ENCODE data around the gene USP10.

The USP10 gene

GRCh38 chr16:84661418-84662060 is 38.3 kb upstream of the USP10 start:
- no peaks in the 10 kb centered on the region for H3K79me2 ChIP-seq (ENCODE audit: control insufficient read depth, insufficient read depth, low read length, unreplicated experiment)
- H3K27me3 ChIP-seq (ENCODE audit: insufficient read depth, low read length) = no peaks in the 10 kb centered on the region
- no peak overlapping the region for H2AFZ ChIP-seq (ENCODE audit: low read length, unreplicated experiment)
- peaks cover 3% of the 10 kb centered on the region for H3K4me1 ChIP-seq (ENCODE audit: control insufficient read depth, insufficient read depth, low read length, unreplicated experiment)
- no peak overlapping the region for H3K4me3 ChIP-seq (ENCODE audit: low read depth, low read length)
- peaks cover 9% of the 10 kb centered on the region; the same call in 1 of the 2 replicates for H3K36me3 ChIP-seq (ENCODE audit: insufficient read depth, low read length)
- no peak overlapping the region for H3K27ac ChIP-seq (ENCODE audit: low read depth, low read length)

DNA sequence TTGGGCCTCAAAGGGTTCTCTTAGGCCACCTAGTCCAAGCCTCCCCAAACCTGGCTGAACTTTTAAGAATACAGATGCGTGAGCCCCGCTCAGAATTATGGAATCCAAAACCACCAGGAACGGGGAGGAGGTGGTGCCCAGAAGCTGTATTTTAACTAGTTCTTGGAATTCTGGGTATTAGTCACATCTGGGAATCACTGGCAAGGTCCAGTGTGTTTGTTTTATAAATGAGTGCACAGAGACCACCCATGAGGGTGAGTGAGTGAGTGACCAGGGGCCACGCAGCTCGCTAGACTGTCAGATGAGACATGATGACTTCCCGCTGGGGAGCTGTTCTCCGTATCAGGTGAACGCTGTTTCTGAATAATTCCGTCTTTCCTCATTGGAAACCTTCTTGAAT is 37.3 kb upstream of the USP10 start:
- H3K36me3 ChIP-seq (ENCODE audit: insufficient read depth, low read length) = peaks cover 7% of the 10 kb centered on the region; the same call in 1 of the 2 replicates

DNA sequence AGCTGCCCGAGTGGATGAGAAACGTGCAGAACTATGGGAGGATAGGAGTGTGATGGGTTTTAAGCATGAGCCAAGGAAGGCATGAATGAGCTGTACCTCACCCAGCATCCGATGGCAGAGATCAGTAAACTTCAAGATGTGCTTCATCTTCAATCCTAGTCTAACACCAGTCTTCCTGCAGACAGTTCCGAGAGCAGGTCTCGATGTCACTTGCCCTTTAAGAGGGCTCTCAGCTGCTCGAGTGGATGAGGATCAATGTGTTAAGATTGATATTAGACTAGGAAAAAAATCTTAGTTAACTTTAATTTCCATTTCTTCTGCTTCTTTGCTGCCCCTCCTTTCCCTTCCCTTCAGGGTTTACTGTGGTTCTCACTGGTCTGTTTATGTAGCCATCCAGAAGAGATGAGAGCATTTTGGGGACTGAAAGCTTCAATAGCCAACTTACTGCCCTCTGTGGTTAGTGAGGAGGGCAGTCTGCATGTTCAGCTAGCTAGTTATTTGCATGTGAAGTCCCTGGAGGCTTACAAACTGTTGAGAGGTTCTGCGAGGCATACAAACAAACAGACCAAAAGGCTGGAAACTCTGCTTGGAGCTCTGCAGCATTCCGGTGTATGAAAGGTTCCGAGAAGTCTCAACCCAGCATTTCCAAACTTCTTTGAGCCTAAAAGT is 36.2 kb upstream of the USP10 start:
- H3K27me3 ChIP-seq (ENCODE audit: insufficient read depth, low read length) = no peaks in the 10 kb centered on the region
- H3K79me2 ChIP-seq (ENCODE audit: control insufficient read depth, insufficient read depth, low read length, unreplicated experiment) = no peaks in the 10 kb centered on the region
- H3K36me3 ChIP-seq (ENCODE audit: insufficient read depth, low read length) = peaks cover 5% of the 10 kb centered on the region; the same call in 1 of the 2 replicates
- H3K4me3 ChIP-seq (ENCODE audit: low read depth, low read length) = no peak overlapping the region
- peaks cover 3% of the 10 kb centered on the region for H3K4me1 ChIP-seq (ENCODE audit: control insufficient read depth, insufficient read depth, low read length, unreplicated experiment)
- H3K27ac ChIP-seq (ENCODE audit: low read depth, low read length) = no peak overlapping the region
- no peak overlapping the region for H2AFZ ChIP-seq (ENCODE audit: low read length, unreplicated experiment)

More for the DNA sequence above, 37.3 kb upstream of the USP10 start:
- peaks cover 3% of the 10 kb centered on the region for H3K4me1 ChIP-seq (ENCODE audit: control insufficient read depth, insufficient read depth, low read length, unreplicated experiment)
- no peak overlapping the region for H2AFZ ChIP-seq (ENCODE audit: low read length, unreplicated experiment)
- no peaks in the 10 kb centered on the region for H3K27me3 ChIP-seq (ENCODE audit: insufficient read depth, low read length)
- H3K27ac ChIP-seq (ENCODE audit: low read depth, low read length) = no peak overlapping the region
- no peak overlapping the region for H3K4me3 ChIP-seq (ENCODE audit: low read depth, low read length)
- H3K79me2 ChIP-seq (ENCODE audit: control insufficient read depth, insufficient read depth, low read length, unreplicated experiment) = no peaks in the 10 kb centered on the region

DNA sequence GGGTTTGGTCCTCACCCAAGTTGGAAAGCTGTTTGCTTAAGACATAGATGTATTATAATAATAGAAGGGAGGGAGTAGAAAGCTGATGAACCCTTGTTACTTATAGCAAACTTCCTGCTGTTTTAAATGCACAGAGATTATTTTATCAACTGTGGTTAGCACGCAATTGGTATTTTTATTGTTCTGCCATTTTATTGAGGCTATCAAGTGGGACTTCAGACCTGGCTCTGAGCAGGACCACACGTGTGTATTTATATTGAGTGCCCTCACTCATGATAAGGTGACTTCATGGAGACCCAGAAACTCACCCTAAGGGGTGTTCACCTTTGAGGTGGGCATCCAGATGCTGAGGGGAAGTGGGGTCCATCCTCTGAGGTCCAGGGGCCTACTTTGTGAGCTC is 34.4 kb upstream of the USP10 start:
- H3K79me2 ChIP-seq (ENCODE audit: control insufficient read depth, insufficient read depth, low read length, unreplicated experiment) = no peaks in the 10 kb centered on the region
- no peak overlapping the region for H2AFZ ChIP-seq (ENCODE audit: low read length, unreplicated experiment)
- peaks cover 5% of the 10 kb centered on the region; the same call in 1 of the 2 replicates for H3K36me3 ChIP-seq (ENCODE audit: insufficient read depth, low read length)
- H3K27me3 ChIP-seq (ENCODE audit: insufficient read depth, low read length) = no peaks in the 10 kb centered on the region
- H3K27ac ChIP-seq (ENCODE audit: low read depth, low read length) = no peak overlapping the region
- peaks cover 3% of the 10 kb centered on the region for H3K4me1 ChIP-seq (ENCODE audit: control insufficient read depth, insufficient read depth, low read length, unreplicated experiment)
- no peak overlapping the region for H3K4me3 ChIP-seq (ENCODE audit: low read depth, low read length)

GRCh38 chr16:84665843-84666242 is 34.0 kb upstream of the USP10 start:
- H2AFZ ChIP-seq (ENCODE audit: low read length, unreplicated experiment) = no peak overlapping the region
- no peaks in the 10 kb centered on the region for H3K79me2 ChIP-seq (ENCODE audit: control insufficient read depth, insufficient read depth, low read length, unreplicated experiment)
- H3K36me3 ChIP-seq (ENCODE audit: insufficient read depth, low read length) = peaks cover 5% of the 10 kb centered on the region; the same call in 1 of the 2 replicates
- H3K4me1 ChIP-seq (ENCODE audit: control insufficient read depth, insufficient read depth, low read length, unreplicated experiment) = peaks cover 2% of the 10 kb centered on the region
- no peak overlapping the region for H3K27ac ChIP-seq (ENCODE audit: low read depth, low read length)
- no peaks in the 10 kb centered on the region for H3K27me3 ChIP-seq (ENCODE audit: insufficient read depth, low read length)
- no peak overlapping the region for H3K4me3 ChIP-seq (ENCODE audit: low read depth, low read length)

DNA sequence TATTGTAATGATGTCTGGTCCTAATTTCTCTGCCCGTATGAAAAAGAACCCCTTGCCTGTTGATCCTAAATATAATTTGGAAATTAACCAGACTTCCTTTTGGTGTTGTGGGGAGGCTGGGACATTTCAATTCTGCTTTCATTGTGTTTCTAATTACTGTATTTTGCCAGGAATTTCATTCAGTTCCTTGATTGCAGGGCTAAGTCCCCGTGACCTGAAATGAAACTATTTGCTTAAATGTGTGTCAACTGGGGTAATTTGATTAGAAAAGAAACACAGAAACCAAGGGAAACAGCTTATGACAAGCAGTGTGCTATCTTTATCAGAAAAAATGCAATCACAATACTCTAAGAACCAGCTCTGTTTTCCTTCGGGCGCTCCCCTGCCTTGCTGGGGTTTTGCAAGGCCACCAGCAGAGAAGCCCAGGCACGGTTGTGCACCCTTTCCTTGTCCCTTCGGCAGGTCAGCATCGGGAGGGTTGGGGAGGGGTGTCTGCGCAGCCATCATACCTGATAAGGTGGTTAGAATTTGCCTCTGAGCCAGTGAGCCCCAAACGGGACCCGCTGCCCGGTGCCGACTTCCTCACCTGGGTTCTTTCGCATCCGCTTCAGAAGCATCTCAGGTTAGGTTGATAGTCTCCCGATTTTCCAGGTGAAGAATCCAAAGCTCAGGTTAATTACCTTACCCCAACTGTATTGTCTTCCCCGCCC is 32.0 kb upstream of the USP10 start:
- no peaks in the 10 kb centered on the region for H3K27me3 ChIP-seq (ENCODE audit: insufficient read depth, low read length)
- H3K79me2 ChIP-seq (ENCODE audit: control insufficient read depth, insufficient read depth, low read length, unreplicated experiment) = no peaks in the 10 kb centered on the region
- no peaks in the 10 kb centered on the region for H3K4me1 ChIP-seq (ENCODE audit: control insufficient read depth, insufficient read depth, low read length, unreplicated experiment)
- H3K36me3 ChIP-seq (ENCODE audit: insufficient read depth, low read length) = peaks cover 5% of the 10 kb centered on the region; the same call in 1 of the 2 replicates
- H2AFZ ChIP-seq (ENCODE audit: low read length, unreplicated experiment) = no peak overlapping the region
- no peak overlapping the region for H3K27ac ChIP-seq (ENCODE audit: low read depth, low read length)
- H3K4me3 ChIP-seq (ENCODE audit: low read depth, low read length) = no peak overlapping the region

DNA sequence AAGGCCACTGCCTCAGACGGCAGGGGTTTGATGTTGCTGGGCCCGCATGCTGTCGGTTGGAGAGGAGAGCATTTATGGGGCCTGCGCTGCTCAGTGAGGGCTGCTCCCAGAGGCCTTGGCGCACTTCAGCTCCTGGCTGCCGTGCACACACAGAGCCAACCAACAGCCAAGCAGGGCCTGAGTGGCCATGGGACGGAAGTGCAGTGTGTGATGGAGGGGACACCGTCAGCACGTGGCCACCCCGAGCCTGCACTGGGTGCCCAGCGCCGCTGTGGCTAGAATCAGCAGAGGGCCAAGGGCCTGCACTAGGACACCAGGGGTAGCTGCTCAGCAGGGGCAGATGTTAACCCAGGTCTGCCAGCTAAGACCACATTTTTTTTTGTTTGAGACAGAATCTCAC is 29.7 kb upstream of the USP10 start:
- H3K4me3 ChIP-seq (ENCODE audit: low read depth, low read length) = no peak overlapping the region
- no peaks in the 10 kb centered on the region for H3K79me2 ChIP-seq (ENCODE audit: control insufficient read depth, insufficient read depth, low read length, unreplicated experiment)
- no peak overlapping the region for H3K27ac ChIP-seq (ENCODE audit: low read depth, low read length)
- no peaks in the 10 kb centered on the region for H3K27me3 ChIP-seq (ENCODE audit: insufficient read depth, low read length)
- no peaks in the 10 kb centered on the region for H3K36me3 ChIP-seq (ENCODE audit: insufficient read depth, low read length)
- H3K4me1 ChIP-seq (ENCODE audit: control insufficient read depth, insufficient read depth, low read length, unreplicated experiment) = no peaks in the 10 kb centered on the region
- H2AFZ ChIP-seq (ENCODE audit: low read length, unreplicated experiment) = no peak overlapping the region

- H3K27me3 ChIP-seq (ENCODE audit: insufficient read depth, low read length) = peaks cover 2% of the 10 kb centered on the region; the same call in 1 of the 2 replicates
- H2AFZ ChIP-seq (ENCODE audit: low read length, unreplicated experiment) = no peak overlapping the region
- no peaks in the 10 kb centered on the region for H3K79me2 ChIP-seq (ENCODE audit: control insufficient read depth, insufficient read depth, low read length, unreplicated experiment)
- no peaks in the 10 kb centered on the region for H3K4me1 ChIP-seq (ENCODE audit: control insufficient read depth, insufficient read depth, low read length, unreplicated experiment)
- H3K36me3 ChIP-seq (ENCODE audit: insufficient read depth, low read length) = no peaks in the 10 kb centered on the region
- H3K4me3 ChIP-seq (ENCODE audit: low read depth, low read length) = no peak overlapping the region
- H3K27ac ChIP-seq (ENCODE audit: low read depth, low read length) = no peak overlapping the region
These were observed 27.3 kb upstream of the USP10 start for GRCh38 chr16:84672276-84673202.

DNA sequence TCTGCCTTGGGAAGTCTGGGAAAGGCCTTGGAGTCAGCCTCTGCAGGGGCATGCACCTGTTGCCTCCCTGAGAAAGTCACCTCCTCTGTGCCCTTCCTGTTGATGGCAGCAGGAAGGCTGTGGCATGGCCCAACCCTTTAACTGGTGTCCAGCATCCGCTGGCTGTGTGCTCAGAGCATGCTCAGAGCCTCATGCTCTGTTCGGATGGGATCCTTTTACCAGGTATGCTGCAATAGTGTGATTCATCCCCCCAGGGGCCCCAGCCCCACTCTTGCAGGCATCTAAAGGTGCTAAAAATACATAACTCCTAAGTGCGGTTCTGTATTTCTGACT is 26.6 kb upstream of the USP10 start:
- no peaks in the 10 kb centered on the region for H3K36me3 ChIP-seq (ENCODE audit: insufficient read depth, low read length)
- no peaks in the 10 kb centered on the region for H3K79me2 ChIP-seq (ENCODE audit: control insufficient read depth, insufficient read depth, low read length, unreplicated experiment)
- H3K4me1 ChIP-seq (ENCODE audit: control insufficient read depth, insufficient read depth, low read length, unreplicated experiment) = no peaks in the 10 kb centered on the region
- H3K27ac ChIP-seq (ENCODE audit: low read depth, low read length) = no peak overlapping the region
- H3K27me3 ChIP-seq (ENCODE audit: insufficient read depth, low read length) = peaks cover 3% of the 10 kb centered on the region; the same call in 1 of the 2 replicates
- no peak overlapping the region for H2AFZ ChIP-seq (ENCODE audit: low read length, unreplicated experiment)
- no peak overlapping the region for H3K4me3 ChIP-seq (ENCODE audit: low read depth, low read length)

DNA sequence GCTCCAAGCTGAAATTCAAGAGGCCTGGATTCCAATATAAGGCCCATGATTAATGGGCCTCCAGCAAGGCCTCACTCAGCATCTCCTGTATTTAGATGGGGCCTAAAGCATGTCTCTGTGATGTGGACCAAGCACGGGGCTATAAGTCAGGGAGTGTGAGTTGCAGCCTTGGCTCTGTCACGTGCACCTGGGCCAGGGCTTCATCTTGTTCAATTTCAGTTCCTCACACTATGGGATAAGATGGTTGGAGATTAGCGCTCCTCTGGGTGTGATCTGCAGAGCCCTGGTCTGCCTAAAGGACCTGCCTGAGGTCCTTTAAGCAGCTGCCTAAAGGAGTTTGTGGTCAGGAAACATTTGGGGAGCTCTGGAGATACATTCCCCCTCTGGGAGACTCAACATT is 26.2 kb upstream of the USP10 start:
- no peaks in the 10 kb centered on the region for H3K36me3 ChIP-seq (ENCODE audit: insufficient read depth, low read length)
- no peaks in the 10 kb centered on the region for H3K79me2 ChIP-seq (ENCODE audit: control insufficient read depth, insufficient read depth, low read length, unreplicated experiment)
- no peak overlapping the region for H3K27ac ChIP-seq (ENCODE audit: low read depth, low read length)
- no peaks in the 10 kb centered on the region for H3K4me1 ChIP-seq (ENCODE audit: control insufficient read depth, insufficient read depth, low read length, unreplicated experiment)
- H3K27me3 ChIP-seq (ENCODE audit: insufficient read depth, low read length) = peaks cover 3% of the 10 kb centered on the region; the same call in 1 of the 2 replicates
- no peak overlapping the region for H3K4me3 ChIP-seq (ENCODE audit: low read depth, low read length)
- H2AFZ ChIP-seq (ENCODE audit: low read length, unreplicated experiment) = no peak overlapping the region
